GM21825 (cell line): ENCODE results near the gene P2RX6.

Experiments
- ATAC-seq: cut with Tn5 transposase; IDR thresholded peaks from one replicate; pipeline ENCODE4 v1.9.1; 2021; ENCODE audit warnings: mild to moderate bottlenecking, moderate library complexity; ENCODE audit not compliant: unreplicated experiment

The P2RX6 gene

GRCh38 chr22:20979243-20979809 is 35.6 kb upstream of the P2RX6 start:
- ATAC-seq: no peak

DNA sequence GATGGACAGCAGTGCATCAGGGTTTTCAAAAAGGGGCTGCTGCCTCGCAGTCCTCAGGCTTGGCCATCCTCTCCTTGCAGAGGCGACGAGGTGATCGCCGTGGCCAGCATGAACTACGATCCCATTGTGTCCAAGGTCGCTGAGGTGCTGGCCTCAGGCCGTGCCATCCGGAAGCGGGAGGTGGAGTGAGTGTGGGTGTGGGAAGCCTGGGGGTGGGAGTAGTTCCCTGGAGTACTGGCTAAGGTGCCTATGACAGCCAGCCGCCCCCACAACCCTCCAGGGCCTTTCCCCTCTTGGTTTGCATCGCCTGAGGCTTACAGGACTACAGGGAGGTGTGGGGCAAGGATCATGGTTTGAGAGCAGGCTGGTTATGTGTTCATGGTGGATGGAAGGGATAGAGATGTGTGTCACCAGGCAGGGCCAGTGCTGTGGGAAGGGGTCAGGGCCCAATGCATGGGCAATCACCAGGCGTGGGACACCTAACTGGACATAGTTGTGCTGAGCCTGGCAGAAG is 35.0 kb upstream of the P2RX6 start:
- ATAC-seq: no peak

DNA sequence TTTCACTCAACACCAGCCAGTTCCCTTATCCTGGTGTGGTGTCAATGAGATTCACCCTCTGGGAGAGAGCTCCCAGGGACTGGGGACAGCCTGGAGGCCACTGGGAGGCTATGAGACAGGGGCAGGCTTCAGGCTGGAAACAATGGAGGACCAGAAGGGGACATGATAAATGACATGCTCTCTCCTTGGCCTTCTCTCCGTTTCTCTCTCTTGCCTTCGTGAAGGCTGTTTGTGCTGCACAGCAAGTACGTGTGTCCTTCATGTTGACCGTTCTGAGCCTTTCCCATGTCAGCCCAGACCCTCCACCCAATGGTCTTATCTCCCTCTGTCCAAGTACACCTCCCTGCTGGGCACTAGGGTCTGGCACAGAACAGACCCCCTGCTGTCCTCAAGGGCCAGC is 34.4 kb upstream of the P2RX6 start:
- no peak for ATAC-seq

DNA sequence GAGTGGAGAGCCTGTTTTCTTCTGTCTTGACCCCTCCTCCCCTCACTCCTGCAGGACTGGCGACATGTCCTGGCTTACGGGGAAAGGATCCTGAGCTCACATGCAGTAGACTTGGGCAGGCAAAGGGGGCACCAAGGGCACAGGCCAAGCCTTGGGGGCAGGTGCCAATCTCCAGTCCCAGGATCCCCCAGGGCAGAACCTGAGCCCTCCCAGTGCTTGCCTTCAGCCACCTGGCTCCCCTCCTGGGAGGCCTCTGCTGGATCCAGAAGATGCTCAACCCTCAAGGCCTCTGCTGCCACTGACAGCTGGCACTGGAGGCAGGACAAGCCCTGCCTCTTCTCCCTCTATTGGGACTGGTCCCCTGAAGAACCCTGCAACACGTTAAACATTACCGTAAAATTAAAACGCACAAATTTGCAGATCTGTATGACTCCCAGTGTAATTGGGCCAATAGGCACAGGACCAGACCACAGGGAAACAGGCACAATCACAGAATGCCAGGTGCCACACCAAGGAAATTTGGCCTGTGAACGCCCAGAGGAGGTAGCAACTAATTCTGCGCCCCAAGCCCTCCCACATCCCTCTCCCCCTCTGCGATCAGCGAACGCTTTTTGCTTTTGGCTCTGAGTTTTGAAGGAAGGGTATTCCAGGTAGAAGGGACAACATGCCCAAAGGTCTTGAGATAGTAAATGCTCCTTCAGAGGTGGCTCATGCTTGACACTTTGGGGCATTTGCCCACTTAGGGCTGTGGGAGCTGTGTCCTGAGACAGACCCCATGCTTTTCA is 33.8 kb upstream of the P2RX6 start:
- ATAC-seq: no peak

GRCh38 chr22:20981787-20982562 is 33.0 kb upstream of the P2RX6 start, which contains the start of gene LZTR1:
Gene LZTR1 (plus strand): TSS chr22:20982297. CDS start chr22:20982372, 75 bp downstream.
- peak; percentile 61 for ATAC-seq

GRCh38 chr22:20982563-20982882 is 32.4 kb upstream of the P2RX6 start:
- ATAC-seq: peak; percentile 10

DNA sequence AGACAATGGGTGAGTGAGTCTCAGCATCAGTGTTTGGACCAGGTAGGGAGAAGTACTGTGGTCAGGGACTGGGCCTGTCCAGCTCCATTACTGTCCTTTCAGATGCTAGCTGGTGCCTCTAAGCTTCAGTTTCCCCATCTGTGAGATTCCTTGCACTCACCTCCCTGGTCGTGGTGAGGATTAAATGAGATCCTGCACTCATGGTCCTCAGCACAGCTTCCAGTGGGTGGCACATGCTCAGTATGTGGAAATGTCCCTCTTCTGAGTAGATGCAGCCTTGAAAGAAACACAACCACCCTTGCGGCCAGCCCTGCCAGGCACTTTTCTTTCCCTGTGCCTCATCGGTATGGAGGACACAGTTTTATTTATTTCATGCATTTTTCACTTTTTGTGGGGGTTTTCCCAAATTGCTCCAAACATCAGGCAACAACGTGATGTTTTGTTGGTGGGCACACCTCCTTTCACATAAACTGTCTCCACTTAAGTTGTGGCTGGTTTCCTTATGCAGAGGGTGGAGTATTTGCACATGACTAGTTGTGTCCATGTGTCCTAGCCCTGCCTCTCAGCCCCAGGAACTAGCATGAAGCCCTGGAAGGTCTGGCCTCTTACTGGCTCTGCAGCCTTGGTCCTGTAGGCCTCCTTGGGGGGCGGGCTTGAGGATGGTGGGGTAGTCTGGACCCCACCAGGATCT is 31.7 kb upstream of the P2RX6 start:
- no peak for ATAC-seq

- ATAC-seq: no peak
Measured at GRCh38 chr22:20985720-20986119, 29.2 kb upstream of the P2RX6 start.

- no peak for ATAC-seq
Measured at GRCh38 chr22:20986365-20986764, 28.6 kb upstream of the P2RX6 start.

GRCh38 chr22:20987375-20987774 is 27.6 kb upstream of the P2RX6 start:
- no peak for ATAC-seq

DNA sequence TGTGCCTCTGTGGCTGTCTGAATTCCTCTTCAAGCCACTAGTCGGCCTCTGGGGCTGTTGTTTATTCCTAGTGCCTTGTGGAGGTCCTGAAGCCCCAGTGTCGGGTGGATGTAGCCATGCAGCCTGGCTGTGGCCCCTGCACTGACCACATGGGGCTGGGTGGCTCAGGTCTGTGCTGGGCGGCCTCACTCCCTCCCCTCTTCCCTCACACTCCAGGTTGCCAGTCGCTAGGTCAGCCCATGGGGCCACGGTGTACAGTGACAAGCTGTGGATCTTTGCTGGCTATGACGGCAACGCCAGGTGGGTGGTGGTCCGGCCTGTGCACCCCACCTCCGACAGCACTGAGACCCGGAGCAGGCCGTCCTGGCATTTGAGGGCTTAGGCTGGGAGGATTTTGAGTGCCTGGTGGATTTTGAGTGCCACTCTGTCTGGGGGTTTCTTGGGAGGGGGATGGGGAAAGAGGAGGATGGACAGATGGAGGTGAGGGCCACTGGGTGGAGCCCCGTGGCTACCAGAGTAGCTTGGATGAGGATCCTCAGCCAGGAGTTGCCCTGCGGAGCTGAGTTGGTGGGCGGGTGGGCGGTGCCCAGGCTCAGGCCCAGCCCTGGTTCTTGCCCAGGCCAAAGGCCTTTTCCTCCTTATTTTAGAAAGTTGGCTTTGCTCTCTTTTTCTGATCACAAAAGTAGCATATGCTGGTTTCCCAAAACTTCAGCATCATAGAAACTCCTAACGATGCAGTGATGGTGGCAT is 26.2 kb upstream of the P2RX6 start:
- ATAC-seq: no peak

DNA sequence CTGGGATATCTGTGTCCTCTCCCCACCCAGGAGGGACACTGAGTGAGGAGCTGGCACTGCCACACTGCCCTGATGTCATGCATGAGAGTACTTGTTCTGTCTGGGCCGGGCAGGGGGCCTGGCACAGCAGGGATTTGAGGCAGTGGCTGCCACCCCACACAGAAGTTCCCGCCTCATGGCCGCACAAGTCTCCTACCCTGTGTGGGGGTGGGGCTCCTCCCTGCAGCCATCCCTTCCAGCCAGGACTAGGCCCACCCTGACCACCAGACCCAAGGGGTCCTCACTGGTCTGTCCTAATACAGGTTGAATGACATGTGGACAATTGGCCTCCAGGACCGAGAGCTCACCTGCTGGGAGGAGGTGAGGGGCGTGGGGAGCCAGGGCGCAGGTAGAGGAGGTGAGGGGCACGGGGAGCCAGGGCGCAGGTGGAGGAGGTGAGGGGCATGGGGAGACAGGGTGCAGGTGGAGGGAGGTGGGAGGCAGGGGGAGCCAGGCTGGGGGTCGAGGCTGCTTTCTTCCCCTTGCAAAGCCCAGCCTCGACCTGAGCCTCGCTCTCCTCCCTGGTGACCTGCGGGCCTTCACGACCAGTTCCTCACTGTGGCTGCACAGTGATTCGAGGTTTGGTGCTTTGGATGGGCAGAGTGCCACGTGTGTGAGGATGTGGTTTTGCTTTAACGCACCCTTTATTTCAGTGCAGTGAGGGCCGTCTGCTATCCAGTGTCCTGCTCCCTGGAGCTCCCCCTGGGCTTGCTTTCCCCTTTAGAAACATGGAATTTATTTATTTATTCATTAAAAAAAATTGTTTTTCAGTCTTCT is 25.4 kb upstream of the P2RX6 start:
- ATAC-seq: no peak

DNA sequence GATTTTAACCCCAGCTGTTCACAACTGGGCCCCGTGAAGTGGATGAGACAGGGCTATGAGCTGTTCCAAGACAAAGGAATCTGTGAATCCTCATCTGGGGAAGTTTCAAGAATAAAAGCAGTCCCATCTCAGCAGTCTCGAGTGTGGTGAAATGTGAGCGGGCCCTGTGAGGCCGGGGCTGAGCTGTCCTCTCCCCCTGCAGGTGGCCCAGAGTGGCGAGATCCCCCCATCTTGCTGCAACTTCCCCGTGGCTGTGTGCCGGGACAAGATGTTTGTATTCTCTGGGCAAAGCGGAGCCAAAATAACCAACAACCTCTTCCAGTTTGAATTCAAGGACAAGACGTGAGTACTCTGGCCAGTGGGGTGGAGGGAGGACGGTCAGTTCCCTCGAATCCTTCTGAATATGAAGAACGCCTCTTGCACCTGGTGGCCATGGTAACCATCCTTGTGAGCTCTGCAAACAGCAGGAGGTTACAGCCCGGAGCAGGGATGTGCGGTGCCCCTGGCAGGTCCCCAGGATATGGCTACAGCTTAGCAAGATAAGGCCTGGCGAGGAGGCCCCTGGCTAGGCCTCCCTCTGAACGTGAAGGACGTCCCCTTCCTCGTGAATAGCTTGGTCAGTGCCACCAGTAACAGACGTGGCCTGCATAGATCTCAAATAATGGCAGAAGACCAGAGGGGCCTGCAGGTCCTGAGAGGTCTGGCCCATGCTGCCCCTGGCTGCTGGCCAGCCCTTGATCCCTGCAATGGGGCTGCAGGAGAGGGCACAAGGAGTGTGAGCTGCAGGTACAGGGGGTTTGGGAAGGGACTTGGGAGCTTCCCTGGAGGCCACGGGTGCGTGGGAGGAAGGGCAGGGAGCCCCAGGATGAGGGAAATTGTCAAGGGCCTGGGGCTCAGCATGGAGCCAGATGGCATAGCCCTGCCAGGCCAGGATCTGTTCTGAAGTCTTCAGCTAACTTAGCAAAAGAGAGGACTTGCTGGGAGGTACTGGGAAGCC is 24.5 kb upstream of the P2RX6 start:
- no peak for ATAC-seq

GRCh38 chr22:20991252-20992055 is 23.5 kb upstream of the P2RX6 start:
- no peak for ATAC-seq

GRCh38 chr22:20992056-20992442 is 22.9 kb upstream of the P2RX6 start:
- no peak for ATAC-seq

DNA sequence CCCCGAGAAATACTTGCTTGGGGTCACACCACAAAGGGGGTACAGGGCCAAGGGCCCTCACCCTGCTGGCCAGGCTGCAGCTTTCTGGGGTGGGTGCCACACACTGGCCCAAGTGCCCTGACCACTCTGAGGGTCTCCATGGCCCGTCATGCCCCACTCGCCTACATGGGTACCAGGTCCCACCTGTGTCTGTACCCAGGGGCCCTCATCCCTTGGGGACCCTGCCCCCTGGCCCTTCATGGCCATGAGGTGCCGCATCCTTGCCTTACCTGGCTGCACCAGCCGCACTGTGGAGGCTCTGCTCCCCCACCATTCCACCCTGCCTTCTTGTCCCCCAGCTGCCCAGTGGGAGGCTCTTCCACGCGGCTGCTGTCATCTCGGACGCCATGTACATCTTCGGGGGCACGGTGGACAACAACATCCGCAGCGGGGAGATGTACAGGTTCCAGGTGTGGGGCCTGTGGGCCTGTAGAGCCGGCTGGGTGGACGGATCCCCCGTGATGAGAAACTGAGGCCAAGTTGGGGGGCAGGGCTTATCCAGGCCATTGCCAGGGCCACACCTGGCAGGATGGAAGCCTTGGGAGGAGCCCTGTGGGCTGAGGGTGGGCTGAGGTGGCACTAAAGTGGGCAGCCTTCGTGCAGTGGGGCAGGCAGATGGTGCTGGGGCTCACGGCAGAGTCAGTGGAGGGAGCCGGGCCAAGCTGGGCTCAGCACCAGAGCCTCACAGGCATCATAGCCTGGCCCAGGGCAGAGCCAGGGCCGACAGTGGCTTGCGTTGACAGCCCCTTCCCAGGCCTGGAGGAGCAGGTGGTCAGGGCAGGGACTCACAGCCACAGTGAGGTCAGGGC is 22.3 kb upstream of the P2RX6 start:
- no peak for ATAC-seq
